IMR-90 (cell line): Measurements from ENCODE around the gene GSTM3. TPM values are rescaled to one million over a fixed set of nuclear protein-coding genes. Genes with fewer than 3 reads are reported as not detected.

Experiments used
- ATAC-seq: fragments of 200-7000 bp; cut with Tn5 transposase; 2 replicates; pipeline ENCODE4 v1.9.1; 2020; ENCODE audit warnings: low read depth, mild to moderate bottlenecking, moderate library complexity
- BruUV-seq: library from RNA; stranded (reverse); fragments of 400-500 nt; replicated peaks from 2 replicates; lab custom pipeline; 2021; lab: Mats Ljungman, UMichigan
- CTCF ChIA-PET: fragments of 300-600 bp; formaldehyde crosslinking; extraction: SDS; loops from one replicate; lab custom pipeline; 2021; ENCODE audit warnings: antibody characterized with exemption; lab: Yijun Ruan, JAX
- POLR2A ChIA-PET: fragments of 300-600 bp; sonication (Branson Sonifier 250); formaldehyde crosslinking; loops from one replicate; lab custom pipeline; 2022; ENCODE audit warnings: antibody characterized with exemption; ENCODE audit not compliant: unreplicated experiment; lab: Charles Lee
- DNase-seq: peaks from one replicate; pipeline ENCODE4 v3.0.0; 2013
- H2AFZ ChIP-seq: replicated peaks from 2 replicates; pipeline ENCODE3; 2013; ENCODE audit warnings: low read length, mild to moderate bottlenecking; ENCODE audit not compliant: poor library complexity
- H2AK5ac ChIP-seq: 2 replicates; pipeline ENCODE4 v1.6.1; 2013; ENCODE audit warnings: low read depth, low read length, inconsistent platforms
- H2AK9ac ChIP-seq: replicated peaks from 2 replicates; pipeline ENCODE3; 2013; ENCODE audit warnings: mild to moderate bottlenecking, low read depth, low read length, moderate library complexity; ENCODE audit not compliant: poor library complexity
- H2BK120ac ChIP-seq: 2 replicates; pipeline ENCODE4 v1.6.1; 2013; ENCODE audit warnings: low read depth, low read length, inconsistent platforms
- H2BK15ac ChIP-seq: 3 replicates; pipeline ENCODE4 v1.6.1; 2013; ENCODE audit warnings: low read depth, low read length, inconsistent platforms
- H2BK20ac ChIP-seq: 2 replicates; pipeline ENCODE4 v1.6.1; 2013; ENCODE audit warnings: low read depth, mild to moderate bottlenecking, inconsistent platforms, low read length, moderate library complexity
- H2BK5ac ChIP-seq: 2 replicates; pipeline ENCODE4 v1.6.1; 2013; ENCODE audit warnings: mild to moderate bottlenecking, low read depth, low read length, inconsistent platforms; ENCODE audit not compliant: poor library complexity, severe bottlenecking
- H3K14ac ChIP-seq: replicated peaks from 2 replicates; pipeline ENCODE4 v1.6.1; 2013; ENCODE audit warnings: low read depth, low read length, inconsistent platforms
- H3K18ac ChIP-seq: 2 replicates; pipeline ENCODE4 v1.6.1; 2013; ENCODE audit warnings: low read depth, low read length, control low read depth
- H3K23ac ChIP-seq: 2 replicates; pipeline ENCODE4 v1.6.1; 2013; ENCODE audit warnings: low read depth, low read length, inconsistent platforms
- H3K27ac ChIP-seq: 2 replicates; pipeline ENCODE4 v1.5.1; 2013; ENCODE audit warnings: mild to moderate bottlenecking, control low read depth, low read length; ENCODE audit not compliant: insufficient read depth
- H3K27me3 ChIP-seq: 2 replicates; pipeline ENCODE4 v1.6.1; 2013; ENCODE audit warnings: low read length; ENCODE audit not compliant: control insufficient read depth, insufficient read depth
- H3K36me3 ChIP-seq: 2 replicates; pipeline ENCODE4 v1.6.1; 2013; ENCODE audit warnings: low read length, mixed read lengths; ENCODE audit not compliant: control insufficient read depth, insufficient read depth
- H3K4ac ChIP-seq: 2 replicates; pipeline ENCODE4 v1.6.1; 2013; ENCODE audit warnings: low read depth, low read length, inconsistent platforms
- H3K4me1 ChIP-seq: 2 replicates; pipeline ENCODE4 v1.6.1; 2013; ENCODE audit warnings: low read length, mixed read lengths; ENCODE audit not compliant: control insufficient read depth, insufficient read depth
- H3K4me2 ChIP-seq: 2 replicates; pipeline ENCODE4 v1.6.1; 2013; ENCODE audit warnings: low read depth, mild to moderate bottlenecking, control low read depth, low read length, moderate library complexity
- H3K4me3 ChIP-seq: 2 replicates; pipeline ENCODE4 v1.5.1; 2013; ENCODE audit warnings: low read depth, mild to moderate bottlenecking, control low read depth, low read length, moderate library complexity; ENCODE audit not compliant: insufficient read depth
- H3K56ac ChIP-seq: 2 replicates; pipeline ENCODE4 v1.6.1; 2013; ENCODE audit warnings: low read length, inconsistent platforms; ENCODE audit not compliant: insufficient read depth; ENCODE audit errors: extremely low read depth
- H3K79me1 ChIP-seq, 2 experiments: 2 replicates each; pipeline ENCODE4 v1.6.1; 2013; ENCODE audit warnings: low read length in 2 of 2, inconsistent platforms in 1 of 2, low read depth in 1 of 2
- H3K9ac ChIP-seq: 2 replicates; pipeline ENCODE4 v1.6.1; 2013; ENCODE audit warnings: low read depth, low read length, control low read depth
- H3K9me1 ChIP-seq: 2 replicates; pipeline ENCODE4 v1.6.1; 2013; ENCODE audit warnings: low read length, inconsistent platforms; ENCODE audit not compliant: insufficient read depth
- H3K9me3 ChIP-seq: 2 replicates; pipeline ENCODE4 v1.6.1; 2013; ENCODE audit warnings: low read length; ENCODE audit not compliant: control insufficient read depth, insufficient read depth
- H4K20me1 ChIP-seq: 2 replicates; pipeline ENCODE4 v1.6.1; 2013; ENCODE audit warnings: low read length, inconsistent platforms; ENCODE audit not compliant: insufficient read depth
- H4K5ac ChIP-seq: 2 replicates; pipeline ENCODE4 v1.6.1; 2013; ENCODE audit warnings: mild to moderate bottlenecking, low read depth, low read length, control low read depth
- H4K8ac ChIP-seq, 2 experiments: 2 replicates each; pipeline ENCODE4 v1.6.1; 2013; ENCODE audit warnings: low read depth in 2 of 2, low read length in 2 of 2, control low read depth in 1 of 2, inconsistent platforms in 1 of 2
- H4K91ac ChIP-seq: 2 replicates; pipeline ENCODE4 v1.6.1; 2013; ENCODE audit warnings: low read depth, low read length, inconsistent platforms; ENCODE audit not compliant: insufficient read depth
- CEBPB ChIP-seq: IDR thresholded peaks from 2 replicates; pipeline ENCODE4 v1.6.1; 2012; ENCODE audit warnings: low read depth, low read length, improper control_type of control experiment
- FOS ChIP-seq: fragments of 150-350 bp; IDR thresholded peaks from 2 replicates; pipeline ENCODE4 v1.6.1; 2016; ENCODE audit warnings: low read depth, low read length
- MAFK ChIP-seq: IDR thresholded peaks from 2 replicates; pipeline ENCODE4 v1.6.1; 2012; ENCODE audit warnings: low read depth, low read length, improper control_type of control experiment
- WGBS, 2 experiments: methylation state at CpG; one replicate each; pipeline versions ENCODE4 v1.1.5 to v1.1.7; 2013; ENCODE audit warnings: missing lambda C conversion rate in 2 of 2; ENCODE audit not compliant: insufficient read length in 1 of 2; ENCODE audit errors: extremely low coverage in 2 of 2; 5-methylcytosine and 5-hydroxymethylcytosine counted together
- dilution Hi-C: fragments of 300-500 bp; cut with HindIII; formaldehyde crosslinking; loops from one replicate; pipeline ENCODE4 v1.14.3; 2018; ENCODE audit warnings: low sequenced_read_pairs; ENCODE audit not compliant: unreplicated experiment
- in situ Hi-C: fragments of 300-500 bp; cut with MboI; formaldehyde crosslinking; loops from 3 replicates; pipeline ENCODE4 v1.14.3; 2019; ENCODE audit warnings: low sequenced_read_pairs, inconsistent platforms, mixed read lengths
- intact Hi-C: fragments of 100-400 bp; cut with micrococcal nuclease; formaldehyde crosslinking; loops from 2 replicates; pipeline ENCODE4 v1.10.0; 2022
- polyA plus RNA-seq, 3 experiments: library from polyadenylated mRNA; depleted of rRNA; stranded (reverse); fragments of >200 nt; gene quantifications; 2 replicates each; pipeline ENCODE4 v1.2.3, GENCODE V29; 2012; ENCODE audit warnings: low replicate concordance in 1 of 3
- total RNA-seq: library from RNA; depleted of rRNA; stranded (reverse); fragments of >200 nt; gene quantifications from 2 replicates; pipeline ENCODE4 v1.2.3, GENCODE V29; 2012
- TF ChIP-seq, protein P1 (sequence below): fragments of 150-350 bp; IDR thresholded peaks from 2 replicates; pipeline ENCODE4 v1.6.1; 2017; ENCODE audit warnings: mild to moderate bottlenecking, antibody characterized with exemption, low read length, low read depth

The GSTM3 gene
- total and polyA plus RNA-seq, 2 of the 4 experiments (the other 2 are of a cell fraction) = 102 to 131 TPM

DNA sequence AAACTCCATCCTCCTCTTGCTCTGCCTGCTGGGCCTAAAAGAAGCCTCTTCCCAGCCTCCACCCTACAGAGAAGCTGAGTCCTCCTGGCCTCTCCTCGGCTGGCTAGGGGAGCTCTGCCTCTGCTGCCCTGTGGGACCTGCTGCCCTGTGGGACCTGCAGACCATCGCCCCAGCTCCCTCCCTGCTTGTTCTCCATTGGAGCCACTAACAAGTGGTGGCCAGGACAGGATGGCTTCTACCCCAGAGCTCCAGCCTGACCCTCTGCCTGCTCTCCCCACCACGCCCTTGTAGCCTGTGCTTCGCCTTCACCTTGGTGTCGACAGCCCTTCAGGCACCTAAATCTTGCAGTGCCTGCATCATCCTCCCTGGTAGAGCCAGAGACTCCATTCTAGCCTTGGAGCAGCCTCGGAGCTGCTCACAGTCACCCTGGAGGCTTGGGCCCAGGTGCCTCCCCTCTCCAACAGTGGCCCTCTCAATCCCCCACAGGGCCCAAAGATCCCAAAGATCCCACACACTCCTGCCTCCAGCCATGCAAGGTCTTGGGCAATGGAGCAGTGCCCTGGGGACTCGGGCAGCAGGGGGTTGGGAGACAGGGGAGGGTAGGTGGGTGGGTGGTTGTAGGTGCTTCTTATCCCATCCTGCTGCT, 19.9 kb upstream of the GSTM3 start:
- DNase-seq (no peak), ATAC-seq (no peak)
- in situ Hi-C loops = no loop called here
- no peak overlapping the region for H4K8ac ChIP-seq
- no peaks in the 10 kb centered on the region for H3K9me3 ChIP-seq
- no peak overlapping the region for H3K27ac ChIP-seq
- intact Hi-C loops = no loop called here
- H3K4me2 ChIP-seq = no peak overlapping the region
- H3K4ac ChIP-seq = no peak overlapping the region
- WGBS, 2 experiments = 20% methylated on average over 1 of the region's 7 CpGs; no CpG with 5 or more reads in 1 of the 2 experiments
- CTCF ChIA-PET = interaction anchor here (1.1 kb wide), 1 partner anchor 13 kb away, joined by 4 read pairs; no protein-coding TSS in a partner anchor
- peaks cover 12% of the 10 kb centered on the region for H3K4me1 ChIP-seq
- peak overlapping the region; percentile 77 for H2AK5ac ChIP-seq
- H4K20me1 ChIP-seq = no peaks in the 10 kb centered on the region
- POLR2A ChIA-PET = no interaction called here
- 0 out of 2 replicates have a peak overlapping the region, but pooled peaks have one; percentile 1 for H4K91ac ChIP-seq
- H3K9me1 ChIP-seq = peaks cover 20% of the 10 kb centered on the region
- no peak overlapping the region; the same call in 2 of the 3 replicates for H2BK15ac ChIP-seq
- TF ChIP-seq MAFK (no peak), FOS (no peak), CEBPB (no peak)
- TF ChIP-seq, protein P1, sequence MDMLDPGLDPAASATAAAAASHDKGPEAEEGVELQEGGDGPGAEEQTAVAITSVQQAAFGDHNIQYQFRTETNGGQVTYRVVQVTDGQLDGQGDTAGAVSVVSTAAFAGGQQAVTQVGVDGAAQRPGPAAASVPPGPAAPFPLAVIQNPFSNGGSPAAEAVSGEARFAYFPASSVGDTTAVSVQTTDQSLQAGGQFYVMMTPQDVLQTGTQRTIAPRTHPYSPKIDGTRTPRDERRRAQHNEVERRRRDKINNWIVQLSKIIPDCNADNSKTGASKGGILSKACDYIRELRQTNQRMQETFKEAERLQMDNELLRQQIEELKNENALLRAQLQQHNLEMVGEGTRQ = no peak
- H3K9ac ChIP-seq = no peak overlapping the region
- H2BK20ac ChIP-seq = no peak overlapping the region
- no peak overlapping the region for H2BK5ac ChIP-seq
- dilution Hi-C loops = no loop called here
- no peak overlapping the region for H2AFZ ChIP-seq
- no peak overlapping the region for H2BK120ac ChIP-seq
- H2AK9ac ChIP-seq = peak overlapping the region; percentile 24
- H3K23ac ChIP-seq = no peak overlapping the region
- H3K4me3 ChIP-seq = no peak overlapping the region
- no peaks in the 10 kb centered on the region for H3K36me3 ChIP-seq
- H3K14ac ChIP-seq = no peak overlapping the region
- 0 out of 2 replicates have a peak, but pooled peaks cover 2% of the 10 kb centered on the region for H3K27me3 ChIP-seq
- H3K56ac ChIP-seq = no peak overlapping the region
- H3K79me1 ChIP-seq = no peaks in the 10 kb centered on the region
- no peak overlapping the region for H3K18ac ChIP-seq
- no TSS peak for BruUV-seq
- H4K5ac ChIP-seq = no peak overlapping the region
